Femur (tissue), 1 donor: ENCODE measurements around the gene KLHL13.
"Not testable (repeated sequence)": the region's sequence is repeated elsewhere in the genome, so short reads cannot be mapped to it uniquely, and the experiment has no call there.

Experiments used
- DNase-seq: peaks from one replicate; pipeline ENCODE4 v3.0.0-alpha.2; 2017

The KLHL13 gene

DNA sequence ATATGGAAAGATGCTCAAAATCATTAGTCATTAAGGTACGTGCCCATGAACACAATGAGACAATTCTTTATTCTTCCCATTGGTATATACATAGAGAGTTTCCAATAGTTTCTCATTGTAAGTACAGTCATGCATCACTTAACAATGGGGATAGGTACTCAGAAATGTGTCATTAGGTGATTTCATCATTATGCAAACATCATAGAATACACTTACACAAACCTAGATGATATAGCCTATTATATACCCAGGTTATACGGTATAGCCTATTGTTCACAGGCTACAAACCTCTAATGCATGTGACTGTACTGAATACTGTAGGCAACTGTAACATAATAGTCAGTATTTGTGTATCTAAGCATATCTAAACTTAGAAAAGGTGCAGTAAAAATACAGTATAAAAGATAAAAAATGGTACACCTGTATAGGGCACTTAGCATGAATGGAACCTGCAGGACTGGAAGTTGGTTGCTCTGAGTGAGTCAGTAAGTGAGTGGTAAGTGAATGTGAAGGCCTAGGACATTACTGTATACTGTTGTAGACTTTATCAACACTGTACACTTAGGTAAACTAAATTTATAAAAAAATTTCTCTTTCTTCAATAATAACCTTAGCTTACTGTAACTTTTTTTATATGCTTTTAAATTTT, 49.6 kb downstream of the KLHL13 start:
- no peak for DNase-seq

DNA sequence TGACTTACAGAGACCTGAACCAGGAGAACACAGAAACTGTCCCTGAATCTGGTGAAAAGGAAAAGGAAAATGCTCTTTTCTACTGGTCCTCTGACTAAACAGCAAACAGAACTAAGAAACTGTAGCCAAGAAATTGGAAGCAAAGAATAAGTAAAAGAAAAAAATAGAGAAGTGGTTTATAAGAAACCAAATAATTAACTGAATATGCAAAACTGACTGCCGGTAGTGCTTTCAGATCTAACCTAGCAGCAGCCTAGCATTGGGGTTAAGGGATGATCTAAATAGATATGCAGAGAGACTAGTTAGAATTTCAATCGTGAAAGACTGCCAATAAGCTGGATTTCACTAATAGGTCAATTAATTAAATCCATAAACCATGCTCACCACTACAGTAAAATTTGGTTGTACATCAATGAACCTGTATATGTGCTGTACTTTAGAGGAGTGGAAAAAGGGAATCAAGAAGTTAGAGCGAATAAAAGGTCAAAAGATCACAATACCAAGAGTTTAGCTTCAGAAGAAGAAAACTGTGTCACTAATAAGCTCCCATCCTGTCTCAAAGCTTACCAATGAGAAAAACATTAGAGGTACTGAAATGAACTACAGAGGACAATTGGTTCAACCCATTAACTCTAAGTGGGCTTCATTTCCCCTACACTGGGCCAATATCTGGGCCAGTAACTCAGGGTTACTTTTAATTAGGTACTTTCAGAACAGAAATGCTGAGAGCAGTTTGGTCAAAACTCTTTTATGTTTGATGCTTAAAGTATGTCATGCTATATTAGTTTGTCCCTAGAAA, 53.6 kb downstream of the KLHL13 start:
- DNase-seq: no peak

DNA sequence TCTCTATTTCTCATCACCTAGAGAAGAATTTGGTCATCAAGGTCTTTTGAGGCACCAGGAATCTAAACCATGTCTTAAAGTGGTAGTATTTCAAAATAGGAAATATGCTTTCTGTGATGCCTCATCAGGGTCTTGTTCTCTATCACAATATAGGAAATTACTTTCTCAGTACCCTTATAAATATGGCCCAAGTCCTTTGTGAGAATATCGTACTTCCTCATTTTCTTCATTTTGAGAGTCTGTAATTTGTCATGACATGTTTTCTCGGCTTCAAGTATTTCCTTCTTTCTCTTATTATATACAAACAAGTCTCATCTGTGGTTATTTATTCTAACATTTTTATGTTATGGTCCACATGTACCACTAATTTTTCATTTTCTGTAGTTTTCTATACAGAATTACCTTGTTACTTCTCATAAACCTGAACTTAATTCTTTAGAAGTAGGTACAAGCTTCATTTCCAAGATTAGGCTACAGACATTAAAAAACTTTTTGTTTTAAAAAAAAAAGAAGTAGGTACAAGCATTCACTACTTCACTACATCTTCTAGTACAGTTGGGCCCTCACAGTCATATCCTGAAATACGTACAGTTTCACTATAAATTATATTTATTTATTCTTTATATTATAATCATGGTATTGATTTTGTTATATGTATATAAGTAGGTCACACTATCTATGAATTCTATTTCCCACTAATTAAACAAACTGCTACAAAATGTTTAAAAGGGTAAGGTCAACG, 54.4 kb downstream of the KLHL13 start:
- DNase-seq: no peak

DNA sequence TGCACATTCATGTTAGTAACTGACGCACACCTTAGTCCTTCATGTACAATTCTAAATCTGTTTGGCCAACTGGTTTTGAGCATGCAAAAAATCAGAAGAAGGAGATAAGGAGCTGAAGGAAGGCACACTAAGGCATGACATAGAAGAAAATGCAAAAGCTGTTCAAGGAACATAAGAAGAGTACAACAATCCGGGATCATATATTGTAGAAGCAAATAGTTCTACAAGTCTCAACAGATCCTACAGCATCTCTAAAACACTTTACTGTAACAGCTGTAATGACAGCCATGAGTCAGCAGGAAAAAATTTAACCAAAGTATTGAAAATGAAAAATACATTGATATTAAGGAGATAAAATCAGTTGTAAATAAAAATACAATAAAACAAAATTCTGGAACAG, 57.7 kb downstream of the KLHL13 start:
- DNase-seq: no peak

DNA sequence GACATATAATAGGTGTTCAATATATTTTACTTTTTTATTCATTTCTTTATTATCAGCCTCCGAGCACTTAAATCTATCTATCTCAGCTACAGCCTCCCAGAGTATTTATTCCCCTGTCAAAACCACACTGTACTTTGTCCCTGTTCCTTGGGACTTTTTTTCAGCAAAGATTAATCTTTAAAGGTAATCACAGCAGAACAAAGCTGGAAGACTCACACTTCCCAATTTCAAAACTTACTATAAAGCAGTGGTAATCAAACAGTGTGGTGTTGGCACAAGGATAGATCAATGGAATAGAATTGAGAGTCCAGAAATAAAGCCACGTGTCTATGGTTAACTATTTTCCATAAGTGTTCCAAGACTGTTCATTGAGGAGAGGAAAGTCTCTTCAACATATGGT, 59.7 kb downstream of the KLHL13 start:
- DNase-seq: no peak

DNA sequence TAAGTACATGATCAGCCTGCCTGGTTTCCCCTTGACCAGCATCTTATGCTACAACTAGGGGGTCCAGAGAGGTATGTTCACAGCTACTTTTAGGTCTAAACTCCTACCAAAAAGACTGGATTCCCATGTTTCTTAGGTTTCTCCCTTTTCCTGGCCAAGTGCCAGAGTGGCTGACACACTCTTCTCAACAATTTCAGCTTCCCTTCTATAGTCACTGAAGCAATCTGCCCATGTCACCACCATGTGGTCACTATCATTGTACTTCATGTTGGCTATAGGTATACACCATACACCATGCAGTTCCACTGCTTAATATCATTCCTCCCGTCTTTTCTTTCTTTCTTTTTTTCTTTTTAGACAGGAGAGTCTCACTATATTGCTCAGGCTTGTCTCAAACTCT, 66.9 kb downstream of the KLHL13 start:
- no peak for DNase-seq

DNA sequence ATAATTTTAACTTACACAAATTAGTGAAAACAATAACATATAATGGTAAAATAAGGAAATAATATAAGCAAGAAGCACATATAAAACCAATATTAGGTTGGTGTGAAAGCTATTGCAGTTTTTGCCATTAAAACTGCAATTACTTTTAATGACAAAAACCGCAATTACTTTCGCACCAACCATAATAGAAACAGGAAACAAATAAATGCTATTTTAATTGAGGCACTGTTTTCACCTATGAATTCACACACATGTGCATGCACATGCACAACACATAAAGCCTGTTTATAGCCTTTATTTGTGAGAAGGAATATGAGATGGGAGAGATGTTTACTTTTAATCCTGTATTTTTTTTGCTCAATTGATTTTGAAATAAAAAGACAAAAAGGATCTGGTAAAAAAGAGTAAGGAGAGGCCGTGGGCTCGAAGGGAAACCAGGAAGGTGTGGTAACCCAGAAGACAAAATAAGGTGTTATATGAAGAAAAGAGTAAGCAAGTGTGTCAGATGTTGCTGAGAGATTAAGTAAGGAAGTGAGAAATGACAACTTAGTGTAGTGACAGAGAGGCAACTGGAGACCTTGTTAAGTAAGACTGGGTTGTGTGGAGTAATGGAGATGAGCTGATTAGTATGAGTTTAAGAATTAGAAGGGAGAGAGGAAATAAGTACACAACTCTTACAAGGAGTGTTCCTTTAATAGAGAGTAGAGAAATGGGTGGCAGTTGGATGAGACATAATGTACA, 69.0 kb downstream of the KLHL13 start:
- DNase-seq: no peak

DNA sequence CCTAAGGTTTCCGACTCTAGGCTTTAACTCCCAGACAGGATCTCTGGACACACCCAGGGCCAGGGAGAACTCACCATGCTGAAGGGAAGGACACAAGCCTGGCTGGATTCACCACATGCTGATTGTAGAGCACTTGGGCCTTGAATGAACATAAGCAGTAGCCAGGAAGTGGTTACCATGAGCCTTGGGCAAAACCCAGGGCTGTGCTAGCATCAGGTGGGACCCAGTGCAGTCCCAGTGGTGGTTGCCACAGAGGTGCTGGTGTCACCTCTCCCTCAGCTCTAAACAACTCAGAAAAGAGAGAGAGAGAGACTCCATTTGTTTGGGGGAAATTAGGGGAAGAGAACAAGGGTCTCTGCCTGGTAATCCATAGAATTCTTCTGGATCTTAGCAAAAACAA, 77.0 kb downstream of the KLHL13 start:
- no peak for DNase-seq

DNA sequence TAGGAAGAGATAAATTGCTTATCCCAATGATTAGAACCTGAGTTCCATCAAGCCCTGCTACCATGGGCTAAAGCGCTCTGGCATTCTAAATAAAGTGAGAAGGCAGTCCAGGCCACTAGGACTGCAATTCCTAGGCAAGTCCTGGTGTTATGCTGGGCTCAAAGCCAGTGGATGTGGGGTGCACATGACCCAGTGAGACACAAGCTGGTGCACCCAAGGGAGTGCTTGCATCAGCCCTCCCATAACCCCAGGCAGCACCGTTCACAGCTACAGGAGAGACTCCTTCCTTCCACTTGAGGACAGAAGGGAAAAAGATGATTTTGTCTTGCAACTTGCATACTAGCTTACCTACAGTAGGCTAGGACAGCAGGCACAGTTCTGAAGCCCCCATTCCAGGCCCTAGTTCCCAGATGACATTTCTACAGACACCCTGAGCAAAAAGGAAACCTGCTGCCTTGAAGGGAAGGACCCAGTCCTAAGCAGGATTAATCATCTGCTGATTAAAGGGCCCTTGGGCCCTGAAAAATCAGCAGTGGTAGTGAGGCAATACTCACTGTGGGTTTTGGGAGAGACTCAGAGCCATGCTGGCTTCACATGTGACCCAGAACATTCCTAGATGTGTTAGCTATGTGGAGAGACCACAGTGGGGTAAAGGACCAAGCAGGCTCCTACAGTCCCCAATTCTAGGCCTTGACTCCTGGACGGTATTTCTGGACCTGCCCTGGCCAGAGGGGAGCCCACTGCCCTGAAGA, 77.8 kb downstream of the KLHL13 start:
- DNase-seq: no peak

DNA sequence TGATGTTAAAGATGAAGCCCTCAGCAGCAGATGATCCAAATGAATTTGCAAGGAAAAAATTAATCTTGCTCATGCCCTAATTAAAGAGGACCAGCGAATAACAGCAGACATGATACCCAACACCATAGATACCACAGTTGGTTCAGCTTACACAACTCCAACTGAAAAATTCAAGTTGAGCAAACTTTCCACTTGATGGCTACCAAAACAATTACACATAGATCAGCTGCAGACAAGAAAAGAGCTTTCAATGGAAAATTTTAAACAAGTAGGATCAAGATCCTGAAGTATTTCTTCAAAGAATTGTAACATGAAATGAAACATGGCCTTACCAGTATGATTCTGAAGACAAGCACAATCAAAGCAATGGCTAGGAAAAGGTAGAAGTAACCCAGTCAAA, 90.0 kb downstream of the KLHL13 start:
- no peak for DNase-seq

DNA sequence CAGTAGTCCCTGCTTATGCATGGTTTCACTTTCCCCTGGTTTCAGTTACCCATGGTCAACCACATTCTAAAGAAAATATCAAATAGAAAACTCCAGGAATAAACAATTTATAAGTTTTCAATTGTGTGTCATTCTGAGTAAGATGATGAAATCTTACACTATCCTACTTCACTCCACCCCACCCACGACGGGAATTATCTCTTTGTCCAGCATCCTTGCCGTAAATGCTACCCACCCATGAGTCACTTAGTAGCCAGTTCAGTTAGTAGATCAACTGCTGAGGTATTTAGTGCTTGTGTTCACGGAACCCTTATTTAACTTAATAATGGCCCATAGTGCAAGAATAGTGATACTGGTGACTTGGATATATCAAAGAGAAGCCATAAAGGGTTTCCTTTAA, 91.4 kb downstream of the KLHL13 start:
- no peak for DNase-seq

DNA sequence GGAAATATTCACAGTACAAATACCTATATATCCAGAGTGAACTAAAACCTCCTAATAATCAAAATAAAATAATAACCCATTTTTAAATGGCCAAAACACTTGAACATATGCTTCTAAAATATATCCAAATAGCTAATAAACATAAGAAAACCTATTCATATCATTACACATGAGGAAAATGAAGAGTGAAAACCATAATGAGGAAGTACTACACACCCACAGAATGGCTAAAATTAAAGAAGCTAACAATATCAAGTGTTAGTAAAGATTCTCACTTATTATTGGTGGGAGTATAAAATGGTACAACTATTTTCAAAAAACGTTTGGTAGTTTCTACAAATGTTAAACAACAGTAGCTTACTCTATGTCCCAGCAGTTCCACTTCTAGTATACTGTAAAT, 92.1 kb downstream of the KLHL13 start:
- no peak for DNase-seq

DNA sequence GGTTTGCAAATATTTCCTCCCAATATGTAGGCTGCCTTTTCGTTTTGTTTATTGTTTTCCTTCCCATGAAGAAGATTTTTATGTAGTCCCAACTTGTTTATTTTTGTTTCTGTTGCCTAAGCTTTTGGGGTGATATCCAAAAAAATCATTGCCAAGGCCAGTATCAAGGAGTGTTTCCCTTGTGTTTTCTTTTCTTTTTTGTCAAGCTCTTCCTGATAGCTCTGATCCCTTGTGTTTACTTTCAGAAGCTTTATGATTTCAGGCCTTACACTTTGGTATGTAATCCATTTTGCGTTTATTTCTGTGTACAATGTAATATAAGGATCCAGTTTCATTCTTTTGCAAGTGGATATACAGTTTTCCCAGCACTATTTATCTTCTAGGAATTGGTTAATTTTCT, 93.9 kb downstream of the KLHL13 start:
- DNase-seq: no peak

DNA sequence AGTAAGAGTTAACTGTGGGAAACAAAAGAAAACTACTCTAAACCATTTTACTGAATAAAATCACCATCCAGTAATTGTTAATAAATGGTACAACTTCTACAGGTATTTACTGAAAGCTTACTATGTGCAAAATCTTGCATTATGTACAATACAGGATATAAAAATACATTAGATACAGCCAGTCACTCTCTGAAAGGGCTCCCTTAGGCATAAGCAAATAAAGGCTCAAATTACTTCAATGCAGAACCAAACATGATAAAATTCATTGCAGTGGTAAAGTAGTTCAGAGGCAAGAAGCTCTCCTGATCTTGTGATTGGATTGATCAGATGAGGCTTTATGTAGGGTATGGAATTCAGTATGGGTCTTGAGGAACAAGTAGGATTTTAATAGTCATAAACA, 100.2 kb downstream of the KLHL13 start:
- DNase-seq: no peak

DNA sequence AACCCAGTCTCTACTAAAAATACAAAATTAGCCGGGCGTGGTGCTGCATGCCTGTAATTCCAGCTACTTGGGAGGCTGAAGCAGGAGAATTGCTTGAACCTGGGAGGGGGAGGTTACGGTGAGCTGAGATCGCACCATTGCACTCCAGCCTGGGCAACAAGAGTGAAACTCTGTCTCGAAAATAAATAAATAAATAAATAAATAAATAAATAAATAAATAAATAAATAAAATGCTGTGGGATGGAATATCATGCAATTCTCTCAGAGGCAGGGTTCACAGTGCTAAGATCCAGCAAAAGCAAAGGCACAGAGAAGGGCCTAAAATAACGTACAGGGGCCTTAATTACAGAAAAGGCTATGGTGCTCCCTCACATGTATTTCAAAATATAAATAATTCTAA, 114.2 kb downstream of the KLHL13 start:
- DNase-seq: not testable (repeated sequence)

DNA sequence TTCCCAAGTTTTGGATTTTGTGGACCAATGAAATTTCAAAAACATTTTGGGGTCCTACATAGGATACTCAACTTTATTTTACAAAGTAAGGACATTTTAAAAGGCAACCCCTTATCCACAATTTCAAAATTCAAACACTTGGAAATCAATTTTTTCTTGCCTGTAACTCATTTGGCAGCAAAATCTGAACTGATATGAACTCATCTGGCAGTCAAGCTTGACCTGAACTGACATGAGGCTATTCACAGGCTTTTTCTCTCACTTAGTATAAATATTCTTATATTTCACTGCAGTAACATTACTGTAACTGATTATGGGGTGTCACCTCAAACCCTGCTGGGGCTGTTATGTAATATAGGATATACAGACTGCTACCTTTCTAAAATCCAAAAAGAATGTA, 116.1 kb downstream of the KLHL13 start:
- no peak for DNase-seq

DNA sequence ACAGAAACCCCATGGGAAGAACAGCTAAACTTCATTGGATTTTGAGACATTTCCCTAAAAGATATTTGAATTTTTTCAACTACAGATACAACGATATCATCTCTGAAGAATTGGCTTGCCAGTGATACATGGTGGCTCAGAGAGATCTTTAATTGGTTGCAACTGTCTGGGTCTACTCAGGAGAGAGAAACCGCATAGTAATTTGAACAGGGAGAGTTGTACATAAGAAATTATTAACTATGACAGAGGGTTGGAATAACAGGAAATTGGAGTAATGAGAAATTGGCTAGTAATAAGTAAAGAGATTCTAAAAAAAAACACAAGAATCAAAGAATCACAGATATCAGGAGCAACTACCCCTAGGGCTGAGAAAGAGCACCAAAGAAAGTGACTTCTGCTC, 118.4 kb downstream of the KLHL13 start:
- no peak for DNase-seq

DNA sequence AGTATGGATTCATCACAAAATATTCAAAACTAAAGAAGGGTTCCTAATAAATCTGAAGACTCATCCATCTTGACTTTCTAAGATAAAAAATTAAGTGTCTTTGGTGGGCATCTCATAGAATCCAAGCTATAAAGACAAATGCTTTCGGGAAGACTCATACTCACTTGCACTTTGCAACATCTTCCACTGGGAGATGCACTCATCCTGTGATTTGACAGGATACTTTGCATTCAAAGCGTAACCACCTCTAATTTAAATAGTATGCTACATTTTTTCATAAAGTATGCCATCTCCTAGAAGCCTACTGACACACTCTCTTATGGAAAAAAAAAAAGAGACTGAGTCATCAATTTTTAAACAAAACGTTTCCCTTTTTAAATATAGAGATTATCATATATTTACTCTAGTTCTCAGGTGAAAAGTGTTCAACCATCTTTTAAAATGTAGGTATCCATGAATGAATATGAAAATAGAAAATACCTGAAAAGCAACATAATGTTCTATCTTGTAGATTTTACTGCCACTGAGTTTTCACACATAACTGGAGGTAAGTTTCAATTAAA, 119.6 kb downstream of the KLHL13 start:
- no peak for DNase-seq

DNA sequence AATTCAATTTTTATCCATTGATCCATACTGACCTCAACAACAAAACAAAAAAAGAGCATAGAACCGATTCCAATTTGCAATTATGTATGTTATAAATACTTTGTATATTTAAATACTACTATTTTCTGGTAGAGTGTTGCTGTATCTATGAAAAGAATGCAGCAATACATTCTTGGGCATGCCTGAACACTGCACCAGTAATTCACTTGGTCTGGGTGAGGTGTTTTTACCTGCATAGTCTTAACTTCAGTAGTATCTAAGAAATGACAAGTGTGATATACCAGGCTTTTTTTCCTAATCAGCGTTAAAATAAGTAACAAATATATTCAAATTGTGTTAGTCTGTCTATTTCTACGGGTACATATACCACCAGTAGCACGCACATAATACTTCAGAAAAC, 120.2 kb downstream of the KLHL13 start:
- DNase-seq: no peak

DNA sequence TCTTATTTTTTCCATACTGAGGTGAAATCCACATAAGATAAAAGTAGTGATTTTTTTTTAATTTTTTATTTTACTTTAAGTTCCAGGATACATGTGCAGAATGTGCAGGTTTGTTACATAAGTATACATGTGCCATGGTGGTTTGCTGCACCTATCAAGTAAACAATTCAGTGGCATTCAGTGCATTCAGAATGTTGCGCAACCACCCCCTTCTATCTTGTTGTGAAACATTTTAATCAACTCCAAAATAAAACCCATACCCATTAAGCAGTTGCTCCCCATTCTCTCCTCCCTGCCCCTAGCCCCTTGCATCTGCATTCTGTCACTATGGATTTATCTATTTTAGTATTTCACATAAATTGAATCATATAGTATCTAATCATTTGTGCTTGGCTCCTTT, 121.2 kb downstream of the KLHL13 start:
- no peak for DNase-seq

DNA sequence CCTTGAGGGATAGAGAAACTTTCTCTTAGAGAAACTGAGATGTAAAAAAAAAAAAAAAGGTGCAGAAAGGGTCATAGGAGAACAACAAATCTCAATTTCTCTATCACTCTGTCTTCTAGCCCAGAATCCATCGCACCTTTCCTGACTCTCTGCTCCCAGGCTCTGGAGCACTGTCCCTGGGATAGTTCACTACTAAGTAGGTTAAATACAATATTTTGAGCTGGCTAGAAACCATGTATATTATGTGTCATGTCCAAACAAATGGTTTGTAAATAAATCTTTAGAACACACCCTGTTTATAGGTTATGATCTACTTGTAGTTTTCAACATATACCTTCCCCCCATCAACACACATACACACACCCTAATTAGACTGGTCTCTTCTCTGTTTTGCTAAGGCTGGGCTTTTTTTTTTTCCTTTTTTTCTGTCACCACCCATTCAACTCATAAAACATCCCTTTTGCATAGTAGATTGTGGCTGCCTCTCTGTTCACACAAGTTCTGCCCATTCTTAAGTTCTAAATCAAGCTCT, 124.4 kb downstream of the KLHL13 start:
- no peak for DNase-seq

DNA sequence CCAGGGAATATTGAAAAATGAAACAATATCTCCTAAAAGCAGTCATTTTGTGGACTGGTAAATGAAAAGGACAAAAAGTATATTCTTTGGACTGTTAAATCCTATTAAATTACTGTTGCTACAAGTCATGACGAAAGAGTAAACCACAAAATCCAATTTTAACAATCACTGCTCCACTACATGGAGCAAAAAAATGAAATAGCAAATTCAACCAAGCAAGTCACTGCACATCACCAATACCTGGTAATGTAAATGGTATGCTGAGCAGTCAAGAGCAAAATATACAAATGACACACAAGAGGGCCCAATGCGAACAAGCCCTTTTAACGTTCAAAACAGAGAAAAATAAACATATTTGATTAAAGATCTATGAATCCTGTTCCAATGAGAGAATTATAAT, 126.2 kb downstream of the KLHL13 start:
- DNase-seq: no peak
